KOPT-K1 (cell line): ENCODE results near the gene ARL2.
"Not testable (repeated sequence)": the region's sequence is repeated elsewhere in the genome, so short reads cannot be mapped to it uniquely, and the experiment has no call there.

Experiments used
- H3K27ac ChIP-seq: fragments of 200-600 bp; sonication (generic); 2 replicates; pipeline ENCODE4 v1.5.1; 2016; ENCODE audit warnings: antibody characterized with exemption, mild to moderate bottlenecking, low read depth, low read length; ENCODE audit not compliant: poor library complexity, severe bottlenecking
- H3K36me3 ChIP-seq: fragments of 200-600 bp; sonication (generic); 2 replicates; pipeline ENCODE4 v1.5.1; 2017; ENCODE audit warnings: antibody characterized with exemption, mild to moderate bottlenecking, low read length, moderate library complexity; ENCODE audit not compliant: insufficient read depth
- H3K9me3 ChIP-seq: fragments of 200-600 bp; sonication (generic); 2 replicates; pipeline ENCODE4 v1.5.1; 2017; ENCODE audit warnings: antibody characterized with exemption, low read length, mild to moderate bottlenecking; ENCODE audit not compliant: insufficient read depth, poor library complexity, severe bottlenecking

Gene ARL2

GRCh38 chr11:65023502-65023901 is 9.5 kb downstream of the ARL2 start:
- peaks cover 33% of the 10 kb centered on the region for H3K36me3 ChIP-seq
- not testable (repeated sequence) for H3K9me3 ChIP-seq, H3K27ac ChIP-seq

GRCh38 chr11:65026810-65027209 is 12.8 kb downstream of the ARL2 start:
- H3K36me3 ChIP-seq = peaks cover 7% of the 10 kb centered on the region; the same call in 1 of the 2 replicates
- peak overlapping the region; percentile 79 for H3K27ac ChIP-seq
- no peaks in the 10 kb centered on the region for H3K9me3 ChIP-seq

DNA sequence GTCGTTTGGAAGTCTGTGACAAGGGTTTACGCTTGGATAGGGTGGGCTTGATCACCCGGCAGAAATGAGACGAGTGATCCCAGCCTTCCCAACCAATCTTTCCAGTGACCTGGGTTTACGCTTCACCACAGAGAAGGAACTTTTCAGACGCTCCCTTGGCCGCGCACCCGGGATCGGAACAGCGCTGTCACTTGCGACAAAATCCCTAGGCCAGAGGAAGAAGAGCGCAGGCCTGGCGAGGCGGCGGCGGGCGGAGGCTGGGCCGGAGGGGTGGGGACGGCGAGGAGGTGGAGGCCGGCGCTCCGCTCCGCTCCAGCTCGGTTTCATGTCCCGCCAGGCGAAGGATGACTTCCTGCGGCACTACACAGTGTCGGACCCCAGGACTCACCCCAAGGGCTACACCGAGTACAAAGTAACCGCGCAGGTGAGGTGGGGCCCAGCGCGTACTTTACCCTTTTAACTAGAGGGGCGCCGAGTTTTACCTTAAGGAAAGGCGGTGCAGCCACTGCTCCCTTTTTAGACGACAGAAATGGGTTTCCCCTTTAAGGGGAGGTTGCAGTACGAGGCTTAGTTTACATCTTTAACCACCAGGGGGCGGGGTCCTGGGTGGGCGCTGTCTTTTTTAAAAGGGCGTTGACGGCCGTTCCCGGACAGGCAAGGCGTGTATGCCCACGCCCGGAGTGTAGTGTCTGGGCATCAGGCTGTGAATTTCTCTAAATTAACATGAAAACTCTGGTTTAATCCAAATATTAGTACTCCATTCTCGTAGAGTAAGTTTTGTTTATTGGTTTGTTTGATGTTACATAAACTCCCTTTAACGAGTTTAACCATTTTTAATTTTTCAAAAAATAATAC is 13.5 kb downstream of the ARL2 start, which contains the start of gene SNX15:
Gene SNX15, plus strand, starts transcription at position 227 of the 855 bp plus-strand sequence. Its CDS starts 99 bp downstream, at position 326.
- H3K9me3 ChIP-seq = no peaks in the 10 kb centered on the region
- peak within 1 kb of the TSS; percentile 79 for H3K27ac ChIP-seq
- peaks cover 2% of the 10 kb centered on the region; the same call in 1 of the 2 replicates for H3K36me3 ChIP-seq

- no peaks in the 10 kb centered on the region for H3K9me3 ChIP-seq
- no peak overlapping the region for H3K27ac ChIP-seq
- H3K36me3 ChIP-seq = peaks cover 31% of the 10 kb centered on the region
Observed at GRCh38 chr11:65032216-65032615, 18.3 kb downstream of the ARL2 start.

DNA sequence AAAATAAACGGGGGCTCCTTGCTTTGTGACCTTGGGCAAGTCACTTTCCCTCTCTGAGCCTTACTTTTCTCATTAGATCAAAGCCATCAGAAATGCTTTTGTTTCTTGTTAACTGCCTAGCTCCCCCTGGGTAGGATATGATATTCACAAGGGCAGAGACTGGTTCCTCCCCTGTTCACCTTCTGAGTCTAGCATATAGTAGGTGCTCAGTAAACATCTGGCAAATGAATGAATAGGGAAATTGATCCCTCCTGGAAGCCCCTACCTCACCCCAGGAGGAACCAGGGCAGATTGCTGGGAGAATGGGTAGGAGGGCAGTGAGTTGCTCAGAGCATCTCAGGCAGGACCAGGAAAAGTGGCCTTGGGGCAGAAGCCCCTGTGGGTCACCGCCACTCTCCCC is 20.5 kb downstream of the ARL2 start:
- Histone ChIP-seq H3K9me3 (no peaks in the 10 kb centered on the region), H3K36me3 (peaks cover 45% of the 10 kb centered on the region), H3K27ac (no peak overlapping the region)

DNA sequence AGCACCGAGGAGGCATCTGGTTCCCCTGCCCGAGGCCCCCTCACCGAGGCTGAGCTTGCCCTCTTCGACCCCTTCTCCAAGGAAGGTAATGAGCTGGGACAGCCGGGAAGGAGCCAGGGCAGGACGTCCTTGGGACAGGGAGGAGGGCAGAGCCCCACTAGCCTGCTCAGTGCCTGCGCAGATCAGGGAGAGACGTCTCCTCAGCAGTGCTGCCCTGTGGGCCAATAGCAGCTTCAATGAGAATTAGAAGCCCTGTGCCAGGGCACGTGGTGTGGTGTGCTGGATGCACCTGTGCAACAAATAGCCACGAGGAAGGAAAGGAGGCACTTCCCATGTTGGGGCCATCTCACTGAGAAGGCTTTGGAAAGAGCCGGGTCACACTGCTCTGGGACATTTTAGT is 21.6 kb downstream of the ARL2 start:
- Histone ChIP-seq H3K27ac (no peak overlapping the region), H3K9me3 (no peaks in the 10 kb centered on the region), H3K36me3 (peaks cover 45% of the 10 kb centered on the region)

DNA sequence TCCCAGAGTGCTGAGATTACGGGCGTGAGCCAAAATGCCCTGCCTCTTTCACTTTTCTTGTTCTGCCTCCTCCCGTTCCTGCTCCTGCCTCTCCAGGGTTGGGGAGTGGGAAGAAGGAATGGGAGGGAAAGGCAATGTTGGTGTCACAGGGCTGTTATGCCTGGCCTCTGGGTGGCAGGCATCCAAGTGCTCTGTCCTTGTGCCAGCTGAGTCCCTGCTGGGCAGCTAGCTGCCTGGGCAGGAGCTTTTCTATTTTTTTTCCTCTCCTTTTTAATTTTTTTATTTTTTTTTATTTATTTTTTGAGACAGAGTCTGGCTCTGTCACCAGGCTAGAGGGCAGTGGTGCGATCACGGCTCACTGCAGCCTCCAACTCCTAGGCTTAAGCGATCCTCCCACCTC is 23.0 kb downstream of the ARL2 start:
- Histone ChIP-seq H3K9me3 (no peaks in the 10 kb centered on the region), H3K36me3 (peaks cover 45% of the 10 kb centered on the region), H3K27ac (no peak overlapping the region)

DNA sequence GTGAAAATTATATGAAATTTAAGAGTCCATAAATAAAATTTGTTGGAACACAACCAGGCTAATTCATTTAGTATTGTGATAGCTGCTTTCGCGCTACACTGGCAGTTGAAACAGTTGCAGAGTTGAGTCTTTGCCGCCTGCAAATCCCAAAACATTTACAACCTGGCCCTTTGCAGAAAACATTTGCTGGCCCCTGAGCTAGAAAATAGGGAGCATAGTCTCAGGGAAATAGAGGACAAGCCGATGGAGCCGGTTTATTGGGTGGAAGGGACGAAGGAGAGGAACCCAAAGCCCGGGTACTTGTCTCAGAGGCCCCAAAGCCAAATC is 26.5 kb downstream of the ARL2 start:
- H3K9me3 ChIP-seq = no peaks in the 10 kb centered on the region
- peaks cover 54% of the 10 kb centered on the region for H3K36me3 ChIP-seq
- H3K27ac ChIP-seq = peak overlapping the region; percentile 85

DNA sequence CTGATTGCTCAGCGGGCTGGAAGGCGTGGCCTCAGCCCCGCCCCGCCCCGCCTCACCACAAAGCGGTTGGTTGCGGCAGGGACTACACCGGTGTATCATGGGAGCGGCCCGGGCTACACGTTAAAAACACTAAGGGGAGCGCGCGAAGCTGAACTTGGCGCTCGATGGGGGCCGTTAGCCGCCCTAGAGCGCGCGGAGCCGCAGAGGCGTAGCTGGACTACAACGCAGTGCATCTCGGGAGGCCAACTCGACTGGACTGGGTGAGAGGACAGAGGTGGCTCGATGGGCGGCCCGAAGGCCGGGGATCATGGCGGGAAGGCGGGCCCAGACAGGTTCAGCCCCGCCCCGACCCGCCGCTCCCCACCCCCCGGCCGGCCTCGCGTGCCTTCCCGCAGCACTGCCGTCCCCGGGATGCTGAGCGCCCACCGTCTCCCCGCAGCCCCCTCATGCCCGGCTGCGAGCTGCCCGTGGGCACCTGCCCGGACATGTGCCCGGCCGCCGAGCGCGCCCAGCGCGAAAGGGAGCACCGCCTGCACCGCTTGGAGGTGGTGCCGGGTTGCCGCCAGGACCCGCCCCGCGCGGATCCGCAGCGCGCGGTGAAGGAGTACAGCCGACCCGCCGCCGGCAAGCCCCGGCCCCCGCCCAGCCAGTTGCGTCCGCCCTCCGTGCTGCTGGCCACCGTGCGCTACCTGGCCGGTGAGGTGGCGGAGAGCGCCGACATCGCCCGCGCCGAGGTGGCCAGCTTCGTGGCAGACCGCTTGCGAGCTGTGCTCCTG is 27.1 kb downstream of the ARL2 start, which contains the start of gene SAC3D1:
Gene SAC3D1, plus strand, starts transcription at position 364 of the 776 bp plus-strand sequence. Its CDS starts 83 bp downstream, at position 447.
- H3K36me3 ChIP-seq = peaks cover 54% of the 10 kb centered on the region
- peak within 1 kb of the TSS; percentile 85 for H3K27ac ChIP-seq
- no peaks in the 10 kb centered on the region for H3K9me3 ChIP-seq

DNA sequence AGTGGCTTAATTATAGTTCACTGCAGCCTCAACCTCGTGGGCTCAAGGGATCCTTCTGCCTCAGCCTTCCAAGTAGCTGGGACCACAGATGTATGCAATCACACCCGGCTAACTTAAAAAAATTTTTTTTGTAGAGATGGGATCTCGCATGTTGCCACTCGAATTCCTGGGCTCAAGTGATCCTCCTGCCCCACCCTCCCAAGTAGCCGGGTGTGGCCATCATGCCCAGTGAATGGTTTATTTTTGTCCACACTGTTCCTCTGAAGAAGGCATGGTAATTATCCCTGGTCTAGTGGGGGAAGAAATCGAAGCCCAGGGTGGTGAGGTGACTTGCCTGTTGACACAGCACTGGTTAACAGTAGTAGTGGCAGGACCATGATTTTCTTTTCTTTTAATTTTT is 28.9 kb downstream of the ARL2 start:
- peaks cover 54% of the 10 kb centered on the region for H3K36me3 ChIP-seq
- H3K27ac ChIP-seq = no peak overlapping the region
- H3K9me3 ChIP-seq = no peaks in the 10 kb centered on the region

GRCh38 chr11:65043881-65044501 is 30.0 kb downstream of the ARL2 start:
- Histone ChIP-seq H3K36me3 (peaks cover 47% of the 10 kb centered on the region), H3K9me3 (no peaks in the 10 kb centered on the region), H3K27ac (no peak overlapping the region)

DNA sequence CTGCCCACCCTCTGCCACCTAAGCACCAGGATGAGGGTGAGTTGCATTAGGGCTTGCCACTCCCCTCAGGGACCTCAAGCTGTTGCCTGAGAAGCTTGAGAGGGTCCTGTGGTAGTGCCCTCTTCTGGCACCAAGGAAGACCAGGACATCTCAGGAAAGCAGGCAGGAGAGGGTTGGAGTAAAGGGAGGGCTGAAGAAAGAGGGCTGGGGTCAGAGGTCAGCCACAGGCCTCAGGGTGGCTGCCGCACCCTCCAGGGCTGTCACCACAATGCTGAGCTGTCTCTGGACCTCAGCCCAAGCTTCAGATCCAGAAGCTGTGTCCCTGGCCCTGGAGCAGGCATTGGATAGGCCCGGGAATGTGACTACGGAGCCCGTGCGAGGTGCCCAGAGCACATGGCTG is 31.1 kb downstream of the ARL2 start:
- peaks cover 47% of the 10 kb centered on the region for H3K36me3 ChIP-seq
- no peaks in the 10 kb centered on the region for H3K9me3 ChIP-seq
- H3K27ac ChIP-seq = no peak overlapping the region

DNA sequence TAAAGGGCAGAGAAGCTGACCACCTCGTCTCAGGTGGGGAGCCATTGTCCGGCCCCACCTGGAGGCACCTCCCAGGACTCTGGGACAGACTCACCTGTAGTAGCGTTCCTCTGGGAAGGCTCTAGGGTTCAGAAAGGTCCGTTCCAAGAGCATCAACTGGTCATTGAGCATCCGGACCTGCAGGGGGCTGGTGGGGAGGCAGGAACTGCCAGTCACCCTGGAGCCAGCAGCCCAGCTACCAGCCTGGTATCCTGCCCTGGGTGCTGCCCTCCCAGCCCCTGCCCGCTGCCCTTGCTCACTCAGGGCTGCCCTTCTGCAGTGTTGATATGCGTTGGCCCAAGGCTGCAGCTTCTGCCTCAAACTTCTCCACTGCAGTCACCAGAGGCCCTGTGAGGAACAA is 31.8 kb downstream of the ARL2 start:
- Histone ChIP-seq H3K27ac (no peak overlapping the region), H3K9me3 (no peaks in the 10 kb centered on the region), H3K36me3 (peaks cover 47% of the 10 kb centered on the region)

DNA sequence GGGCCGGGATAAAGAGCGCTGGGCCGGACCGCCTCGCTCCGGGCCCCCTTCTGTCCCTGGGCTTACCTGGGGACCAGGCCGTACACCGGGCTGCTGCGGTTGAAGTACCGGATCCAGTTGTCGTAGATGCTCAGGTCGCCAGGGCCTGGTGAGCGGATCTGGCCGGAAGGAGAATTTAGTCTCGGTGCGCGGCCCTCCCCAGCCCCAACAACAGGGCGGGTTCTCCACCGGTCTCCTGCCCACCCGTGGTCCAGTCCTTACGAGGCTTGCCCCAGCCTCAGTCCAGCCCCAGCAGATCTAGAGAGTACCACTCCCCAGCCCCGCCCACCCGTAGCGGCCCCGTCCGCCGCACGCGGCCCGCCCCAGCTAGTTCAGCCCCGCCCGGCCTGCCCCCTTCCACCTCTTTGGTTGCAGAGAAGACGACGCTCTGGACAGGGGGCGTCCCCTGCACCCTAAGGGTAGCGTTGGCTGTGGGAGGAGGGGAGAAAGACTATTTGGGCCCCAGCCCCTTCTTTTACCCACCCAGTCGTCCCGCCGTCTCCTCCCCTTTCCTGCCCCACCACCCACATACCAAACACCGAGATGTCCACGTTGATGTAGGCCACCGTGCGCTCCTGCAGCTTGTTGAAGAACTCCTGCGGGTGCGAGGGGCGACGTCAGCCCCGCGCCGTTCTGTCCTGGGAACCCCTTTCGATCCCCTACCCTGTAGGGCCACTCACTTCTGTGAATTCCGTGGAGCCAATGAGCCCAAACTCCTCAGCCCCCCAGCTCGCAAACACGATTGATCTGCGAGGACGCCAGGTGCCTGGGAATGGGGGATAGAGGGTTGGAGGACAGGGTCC is 33.8 kb downstream of the ARL2 start:
- H3K27ac ChIP-seq = no peak overlapping the region
- peaks cover 43% of the 10 kb centered on the region for H3K36me3 ChIP-seq
- no peaks in the 10 kb centered on the region for H3K9me3 ChIP-seq
